B cell (primary cell): Measurements from ENCODE around the gene GID4. TPM values are rescaled to one million over a fixed set of nuclear protein-coding genes. Genes with fewer than 3 reads are reported as not detected.

ENCODE experiments used
- ATAC-seq: fragments of 200-7000 bp; cut with Tn5 transposase; one replicate; pipeline ENCODE4 v1.10.0; 2021; ENCODE audit warnings: low read depth, mild to moderate bottlenecking, moderate number of reproducible peaks, moderate library complexity
- CTCF ChIA-PET: fragments of 350-600 bp; sonication (Branson Sonifier 250); formaldehyde crosslinking; loops from one replicate; lab custom pipeline; 2021; ENCODE audit warnings: antibody characterized with exemption, inconsistent platforms; lab: Charles Lee
- POLR2A ChIA-PET: fragments of 350-600 bp; sonication (Branson Sonifier 250); formaldehyde crosslinking; loops from one replicate; lab custom pipeline; 2021; ENCODE audit warnings: antibody characterized with exemption; lab: Charles Lee
- DNase-seq: peaks from one replicate; pipeline ENCODE4 v3.0.0; 2013
- H2AFZ ChIP-seq: 2 replicates; pipeline ENCODE4 v1.6.1; 2012; ENCODE audit warnings: mild to moderate bottlenecking, low read depth, low read length; ENCODE audit not compliant: insufficient read depth, poor library complexity, severe bottlenecking
- H3K27ac ChIP-seq, 2 donors: 1 replicate in 1 of 2; 2 replicates in 1 of 2; pipeline ENCODE4 v1.5.1; 2012 to 2013; ENCODE audit warnings: low read length in 2 of 2, mild to moderate bottlenecking in 2 of 2, moderate library complexity in 1 of 2
- H3K27me3 ChIP-seq, 4 experiments: fragments of 200-600 bp in 1 of 4; sonication (generic) in 1 of 4; replicated peaks in 1 of 4; 1 replicate in 2 of 4; 2 replicates in 2 of 4; pipeline versions ENCODE4 v1.6.1 to v1.7.0; 2013 to 2016; ENCODE audit warnings: low read length in 3 of 4, mild to moderate bottlenecking in 2 of 4, mixed read lengths in 1 of 4, moderate library complexity in 1 of 4; ENCODE audit not compliant: insufficient read depth in 4 of 4, control insufficient read depth in 3 of 4; ENCODE audit errors: control extremely low read depth in 1 of 4
- H3K36me3 ChIP-seq, 2 experiments: replicated peaks in 1 of 2; 1 replicate in 1 of 2; 2 replicates in 1 of 2; pipeline versions ENCODE4 v1.6.1 to v1.7.1; 2013; ENCODE audit warnings: low read length in 1 of 2; ENCODE audit not compliant: insufficient read depth in 2 of 2, control insufficient read depth in 1 of 2; ENCODE audit errors: control extremely low read depth in 1 of 2, extremely low read depth in 1 of 2
- H3K4me1 ChIP-seq, 2 donors: fragments of 200-600 bp in 1 of 2; sonication (generic) in 1 of 2; 1 replicate in 1 of 2; 2 replicates in 1 of 2; pipeline versions ENCODE4 v1.5.1 to v1.6.1; 2013 to 2017; ENCODE audit warnings: low read length in 2 of 2; ENCODE audit not compliant: control insufficient read depth in 2 of 2, insufficient read depth in 2 of 2
- H3K4me2 ChIP-seq: replicated peaks from 2 replicates; pipeline ENCODE3; 2012; ENCODE audit warnings: mild to moderate bottlenecking, low read depth, low read length; ENCODE audit not compliant: poor library complexity, severe bottlenecking
- H3K4me3 ChIP-seq, 5 experiments: fragments of 200-600 bp in 1 of 5; sonication (generic) in 1 of 5; 1 replicate in 3 of 5; 2 replicates in 2 of 5; pipeline versions ENCODE4 v1.5.1 to v1.7.0; 2011 to 2016; ENCODE audit warnings: low read length in 4 of 5, mild to moderate bottlenecking in 4 of 5, low read depth in 2 of 5, control low read depth in 1 of 5, moderate library complexity in 1 of 5; ENCODE audit not compliant: insufficient read depth in 1 of 5; ENCODE audit errors: control extremely low read depth in 1 of 5, extremely low read depth in 1 of 5
- H3K79me2 ChIP-seq: fragments of 200-600 bp; sonication (generic); one replicate; pipeline ENCODE4 v1.6.0; 2016; ENCODE audit warnings: low read length; ENCODE audit not compliant: control insufficient read depth, insufficient read depth
- H3K9ac ChIP-seq: fragments of 200-600 bp; sonication (generic); 2 replicates; pipeline ENCODE4 v1.6.1; 2017; ENCODE audit warnings: mild to moderate bottlenecking, low read length, moderate library complexity
- H3K9me3 ChIP-seq, 3 donors: one replicate each; pipeline versions ENCODE4 v1.6.1 to v1.7.1; 2013; ENCODE audit warnings: low read length in 2 of 3; ENCODE audit not compliant: control insufficient read depth in 2 of 3, insufficient read depth in 1 of 3; ENCODE audit errors: control extremely low read depth in 1 of 3
- H4K20me1 ChIP-seq: 2 replicates; pipeline ENCODE4 v1.6.0; 2012; ENCODE audit warnings: mild to moderate bottlenecking, low read length; ENCODE audit not compliant: insufficient read depth, control insufficient read depth, poor library complexity, severe bottlenecking
- H3K27ac Mint-ChIP-seq: one replicate; pipeline ENCODE4 v1.8.0; 2021; ENCODE audit warnings: mixed read lengths
- H3K27me3 Mint-ChIP-seq: one replicate; pipeline ENCODE4 v1.8.0; 2021; ENCODE audit warnings: mixed read lengths
- H3K4me1 Mint-ChIP-seq: one replicate; pipeline ENCODE4 v1.8.0; 2021; ENCODE audit warnings: mixed read lengths
- H3K4me3 Mint-ChIP-seq: one replicate; pipeline ENCODE4 v1.8.0; 2021; ENCODE audit warnings: mixed read lengths
- H3K9me3 Mint-ChIP-seq: one replicate; pipeline ENCODE4 v1.8.0; 2022; ENCODE audit warnings: mixed read lengths; ENCODE audit not compliant: insufficient read depth
- EZH2 ChIP-seq: IDR thresholded peaks from 2 replicates; pipeline ENCODE4 v1.6.1; 2012; ENCODE audit warnings: borderline replicate concordance, low read depth, mild to moderate bottlenecking, moderate library complexity, low read length; ENCODE audit not compliant: insufficient read depth, poor library complexity, severe bottlenecking
- whole genome bisulfite sequencing: methylation state at CpG from one replicate; pipeline ENCODE4 v1.1.5; 2013; ENCODE audit warnings: missing lambda C conversion rate; ENCODE audit not compliant: insufficient coverage; 5-methylcytosine and 5-hydroxymethylcytosine counted together
- intact Hi-C: fragments of 100-400 bp; cut with micrococcal nuclease; formaldehyde crosslinking; loops from one replicate; pipeline ENCODE4 v1.10.0; 2022
- polyA plus RNA-seq: library from polyadenylated mRNA; depleted of rRNA; stranded (reverse); fragments of >200 nt; gene quantifications from 2 replicates; pipeline ENCODE4 v1.2.3, GENCODE V29; 2012
- total RNA-seq, 2 donors: library from RNA; stranded (reverse); fragments of 120-200 nt in 1 of 2; gene quantifications; 1 replicate in 1 of 2; 2 replicates in 1 of 2; pipeline versions ENCODE4 v1.2.3 to v1.2.4, GENCODE V29; 2013 to 2022
- TF ChIP-seq, protein P1 (sequence below): fragments of 200-600 bp; IDR thresholded peaks from one replicate; pipeline ENCODE4 v1.8.0; 2022; ENCODE audit warnings: antibody characterized with exemption, mild to moderate bottlenecking

Gene GID4
- total and polyA plus RNA-seq, 2 donors (not counting 1 experiment from before 2014, with no cell fraction given), result 5.6 to 11.8 TPM

- Mint-ChIP-seq H3K27me3 (peaks cover 18% of the 10 kb centered on the region), H3K4me1 (no peaks in the 10 kb centered on the region), H3K4me3 (no peak overlapping the region), H3K9me3 (no peaks in the 10 kb centered on the region), H3K27ac (no peak overlapping the region)
- Histone ChIP-seq H3K36me3 (no peaks in the 10 kb centered on the region), H3K9me3 (no peaks in the 10 kb centered on the region), H3K27me3 (peaks cover 0 to 3% (median 0%) of the 10 kb centered on the region in 4 experiments), H4K20me1 (no peaks in the 10 kb centered on the region), H3K4me3 (no peak overlapping the region), H3K4me2 (no peak overlapping the region), H3K79me2 (no peaks in the 10 kb centered on the region), H3K4me1 (no peaks in the 10 kb centered on the region), H2AFZ (no peak overlapping the region), H3K27ac (no peak overlapping the region), H3K9ac (no peak overlapping the region)
- ATAC-seq (no peak), DNase-seq (no peak)
- intact Hi-C loops, result no loop called here
- WGBS, result 92% methylated on average over 5 of the region's 6 CpGs
- ChIA-PET CTCF (no interaction called here), POLR2A (no interaction called here)
- TF ChIP-seq, protein P1, sequence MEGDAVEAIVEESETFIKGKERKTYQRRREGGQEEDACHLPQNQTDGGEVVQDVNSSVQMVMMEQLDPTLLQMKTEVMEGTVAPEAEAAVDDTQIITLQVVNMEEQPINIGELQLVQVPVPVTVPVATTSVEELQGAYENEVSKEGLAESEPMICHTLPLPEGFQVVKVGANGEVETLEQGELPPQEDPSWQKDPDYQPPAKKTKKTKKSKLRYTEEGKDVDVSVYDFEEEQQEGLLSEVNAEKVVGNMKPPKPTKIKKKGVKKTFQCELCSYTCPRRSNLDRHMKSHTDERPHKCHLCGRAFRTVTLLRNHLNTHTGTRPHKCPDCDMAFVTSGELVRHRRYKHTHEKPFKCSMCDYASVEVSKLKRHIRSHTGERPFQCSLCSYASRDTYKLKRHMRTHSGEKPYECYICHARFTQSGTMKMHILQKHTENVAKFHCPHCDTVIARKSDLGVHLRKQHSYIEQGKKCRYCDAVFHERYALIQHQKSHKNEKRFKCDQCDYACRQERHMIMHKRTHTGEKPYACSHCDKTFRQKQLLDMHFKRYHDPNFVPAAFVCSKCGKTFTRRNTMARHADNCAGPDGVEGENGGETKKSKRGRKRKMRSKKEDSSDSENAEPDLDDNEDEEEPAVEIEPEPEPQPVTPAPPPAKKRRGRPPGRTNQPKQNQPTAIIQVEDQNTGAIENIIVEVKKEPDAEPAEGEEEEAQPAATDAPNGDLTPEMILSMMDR, result no peak
- TF ChIP-seq EZH2, result no peak
These were observed 35.5 kb downstream of the GID4 start for GRCh38 chr17:18074566-18075272.

DNA sequence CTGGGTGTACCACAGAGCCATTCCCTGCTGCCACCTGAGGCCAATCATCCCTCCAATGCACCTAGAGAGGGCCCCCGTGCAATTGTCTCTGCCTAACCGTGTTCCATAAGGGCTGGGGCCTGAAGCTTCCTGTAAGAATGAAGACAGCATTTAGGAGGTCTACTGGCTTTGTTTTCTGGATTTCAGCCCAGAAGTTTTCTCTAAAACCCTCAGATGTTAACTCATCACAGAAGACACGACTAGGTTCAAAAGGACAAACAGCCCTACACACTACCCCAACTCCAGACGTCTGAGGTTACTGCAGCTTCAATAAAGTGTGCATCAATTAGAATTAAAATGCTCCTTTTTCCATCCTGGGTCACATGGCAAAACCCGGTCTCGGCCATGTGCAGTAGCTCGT, 37.7 kb downstream of the GID4 start:
- no peak for TF ChIP-seq EZH2
- TF ChIP-seq, protein P1, result no peak
- CTCF ChIA-PET, result no interaction called here

More for the DNA sequence above, 37.7 kb downstream of the GID4 start:
- intact Hi-C loops, result no loop called here
- peaks cover 22% of the 10 kb centered on the region for H3K27me3 Mint-ChIP-seq
- peaks cover 0 to 3% (median 0%) of the 10 kb centered on the region in 4 experiments for H3K27me3 ChIP-seq
- no peaks in the 10 kb centered on the region for H4K20me1 ChIP-seq
- no peak for ATAC-seq
- no peak overlapping the region for H3K4me3 ChIP-seq
- no peaks in the 10 kb centered on the region for H3K9me3 Mint-ChIP-seq
- no peak overlapping the region for H3K27ac Mint-ChIP-seq
- H3K4me1 Mint-ChIP-seq, result no peaks in the 10 kb centered on the region
- H3K9ac ChIP-seq, result no peak overlapping the region
- WGBS, result 93% methylated on average over 6 of the region's 7 CpGs
- H3K4me2 ChIP-seq, result no peak overlapping the region
- H3K36me3 ChIP-seq, result no peaks in the 10 kb centered on the region
- H3K9me3 ChIP-seq, result no peaks in the 10 kb centered on the region
- H3K4me3 Mint-ChIP-seq, result no peak overlapping the region
- H3K4me1 ChIP-seq, result no peaks in the 10 kb centered on the region
- H2AFZ ChIP-seq, result no peak overlapping the region
- no peaks in the 10 kb centered on the region for H3K79me2 ChIP-seq
- no peak overlapping the region for H3K27ac ChIP-seq
- POLR2A ChIA-PET, result no interaction called here
- no peak for DNase-seq
